Activated T-cell treated with anti-CD3 and anti-CD28 coated beads, Interleukin-2, amount 50 U/mL, for 24 hours (primary cell): ENCODE data around the gene CD33.

Source experiments
- DNase-seq: peaks from one replicate; pipeline ENCODE4 v3.0.0-alpha.2; 2020
- H3K27ac Mint-ChIP-seq: 2 replicates; pipeline ENCODE4 v1.8.0; 2020; ENCODE audit warnings: mild to moderate bottlenecking, mixed read lengths
- H3K27me3 Mint-ChIP-seq: 2 replicates; pipeline ENCODE4 v1.8.0; 2020; ENCODE audit warnings: mixed read lengths
- H3K36me3 Mint-ChIP-seq: 2 replicates; pipeline ENCODE4 v1.8.0; 2020; ENCODE audit warnings: low read depth, mixed read lengths
- H3K4me1 Mint-ChIP-seq: 2 replicates; pipeline ENCODE4 v1.8.0; 2020; ENCODE audit warnings: low read depth, mixed read lengths
- H3K4me3 Mint-ChIP-seq: 2 replicates; pipeline ENCODE4 v1.8.0; 2020; ENCODE audit warnings: mild to moderate bottlenecking, moderate library complexity, mixed read lengths
- H3K9me3 Mint-ChIP-seq: 2 replicates; pipeline ENCODE4 v1.8.0; 2020; ENCODE audit warnings: mixed read lengths

CD33 gene

DNA sequence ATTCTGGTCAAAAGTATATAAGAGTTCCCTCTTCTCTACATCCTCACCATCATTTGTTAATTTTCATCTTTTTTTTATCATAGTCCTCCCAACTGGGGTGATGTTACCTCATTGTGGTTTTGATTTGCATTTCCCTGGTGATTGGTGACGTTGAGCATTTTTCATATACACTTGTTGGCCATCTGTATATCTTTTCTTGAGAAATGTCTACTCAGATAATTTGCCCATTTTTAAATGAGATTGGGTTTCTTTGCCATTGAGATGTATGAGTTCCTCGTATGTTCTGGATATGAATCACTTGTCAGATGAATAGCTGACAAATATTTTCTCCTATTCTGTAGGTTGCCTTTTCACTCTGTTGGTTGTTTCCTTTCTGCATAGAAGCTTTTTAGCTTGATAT is 2.4 kb downstream of the CD33 start:
- H3K4me1 Mint-ChIP-seq = peaks cover 2% of the 10 kb centered on the region
- no peaks in the 10 kb centered on the region for H3K9me3 Mint-ChIP-seq
- DNase-seq = no peak
- no peaks in the 10 kb centered on the region for H3K36me3 Mint-ChIP-seq
- peaks cover 77% of the 10 kb centered on the region for H3K27me3 Mint-ChIP-seq
- no peak overlapping the region for H3K27ac Mint-ChIP-seq
- no peak overlapping the region for H3K4me3 Mint-ChIP-seq

DNA sequence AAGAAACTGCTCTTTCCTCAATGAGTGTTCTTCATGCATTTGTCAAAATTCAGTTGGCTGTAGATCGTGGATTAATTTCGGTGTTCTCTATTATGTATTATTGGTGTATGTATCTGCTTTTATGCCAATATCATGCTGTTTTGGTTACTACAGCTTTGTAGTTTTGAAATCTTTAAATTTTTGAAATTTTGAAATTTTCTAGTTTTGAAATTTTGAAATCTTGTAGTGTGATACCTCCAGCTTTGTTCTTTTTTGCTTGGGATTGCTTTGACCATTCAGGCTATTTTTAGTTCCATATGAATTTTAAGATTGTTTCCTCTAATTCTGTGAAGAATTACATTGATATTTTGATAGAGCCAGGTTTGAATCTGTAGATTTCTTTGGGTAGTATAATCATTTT is 3.1 kb downstream of the CD33 start:
- no peak for DNase-seq
- peaks cover 2% of the 10 kb centered on the region for H3K4me1 Mint-ChIP-seq
- H3K27me3 Mint-ChIP-seq = peaks cover 77% of the 10 kb centered on the region

DNA sequence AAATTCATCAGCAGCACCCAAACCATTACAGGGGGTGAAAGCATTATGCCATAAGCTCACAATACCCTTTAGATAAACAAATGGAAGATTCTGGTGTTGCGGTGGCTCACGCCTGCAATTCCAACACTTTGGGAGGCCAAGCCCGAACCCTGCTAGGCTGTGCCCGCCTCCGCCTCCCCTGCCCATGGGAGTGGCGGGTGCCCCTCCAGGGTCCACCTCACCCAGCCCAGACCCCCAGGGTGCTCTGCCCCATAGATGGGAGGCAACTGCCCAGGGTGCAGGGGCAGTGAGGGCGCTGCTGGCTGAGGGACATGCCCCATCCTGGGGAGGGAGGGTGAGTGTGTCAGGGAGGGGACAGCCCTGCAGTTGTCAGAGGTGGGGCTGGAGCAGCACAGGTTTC is 16.0 kb downstream of the CD33 start:
- Mint-ChIP-seq H3K27ac (no peak overlapping the region), H3K4me1 (peaks cover 4% of the 10 kb centered on the region), H3K27me3 (peaks cover 19% of the 10 kb centered on the region), H3K4me3 (no peak overlapping the region), H3K9me3 (no peaks in the 10 kb centered on the region), H3K36me3 (no peaks in the 10 kb centered on the region)
- DNase-seq = no peak

More for the DNA sequence above, 3.1 kb downstream of the CD33 start:
- H3K27ac Mint-ChIP-seq = no peak overlapping the region
- no peaks in the 10 kb centered on the region for H3K9me3 Mint-ChIP-seq
- no peak overlapping the region for H3K4me3 Mint-ChIP-seq
- H3K36me3 Mint-ChIP-seq = no peaks in the 10 kb centered on the region

DNA sequence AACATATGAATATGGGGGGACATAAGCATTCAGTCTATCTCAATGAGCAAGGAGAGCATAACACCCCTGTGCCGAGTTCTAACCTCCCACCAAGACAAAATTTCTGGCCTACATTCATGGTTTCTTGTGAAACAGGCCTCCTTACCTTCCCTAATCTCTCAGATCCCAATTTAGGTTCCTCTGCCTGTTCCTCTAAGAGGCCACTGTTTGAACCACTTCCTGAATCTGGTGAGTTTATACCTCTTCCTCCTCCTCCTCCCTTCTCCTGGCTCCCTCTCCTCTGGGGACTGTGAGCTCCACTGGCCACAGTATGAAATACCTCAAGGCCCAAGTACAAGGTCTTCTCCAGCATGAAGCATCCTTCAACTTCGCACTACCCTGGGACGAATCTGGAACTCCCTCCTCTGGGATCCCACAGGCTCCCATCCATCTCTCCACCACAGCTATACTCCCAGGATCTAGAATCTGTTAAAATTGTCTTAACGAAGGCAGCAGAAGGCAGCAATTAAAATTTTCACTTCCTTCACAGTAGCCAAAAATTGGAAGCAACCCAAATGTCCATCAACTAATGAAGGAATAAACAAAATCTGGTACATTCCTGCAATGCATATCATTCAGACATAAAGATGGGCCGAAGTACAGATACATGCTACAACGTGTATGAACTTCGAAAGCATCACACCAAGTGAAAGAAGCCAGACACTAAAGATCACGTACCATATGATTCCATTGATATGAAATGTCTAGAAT is 18.2 kb downstream of the CD33 start:
- Mint-ChIP-seq H3K4me3 (no peak overlapping the region), H3K27ac (no peak overlapping the region), H3K9me3 (no peaks in the 10 kb centered on the region), H3K27me3 (peaks cover 19% of the 10 kb centered on the region), H3K36me3 (no peaks in the 10 kb centered on the region), H3K4me1 (peaks cover 9% of the 10 kb centered on the region)
- no peak for DNase-seq

DNA sequence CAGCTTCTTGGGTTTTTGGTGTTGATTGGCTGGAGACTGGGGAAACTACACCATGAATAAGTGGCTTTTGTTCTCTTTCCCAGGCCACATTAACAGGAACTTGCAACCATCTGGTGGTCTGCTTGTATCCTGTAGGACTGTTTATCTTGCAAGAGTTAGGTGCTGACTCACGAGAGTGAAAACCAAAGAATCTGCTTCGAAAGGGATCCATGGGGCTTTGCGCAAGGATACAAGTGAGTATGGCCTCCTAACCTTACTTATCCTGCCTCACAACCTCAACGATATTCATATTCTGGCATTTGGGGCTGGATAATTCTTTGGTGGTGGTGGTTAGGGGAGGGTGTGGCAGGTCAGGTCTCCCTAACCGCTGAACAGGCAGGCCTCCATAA is 21.3 kb downstream of the CD33 start:
- DNase-seq = no peak
- Mint-ChIP-seq H3K27ac (no peak overlapping the region), H3K4me3 (no peak overlapping the region), H3K36me3 (no peaks in the 10 kb centered on the region), H3K9me3 (no peaks in the 10 kb centered on the region), H3K27me3 (peaks cover 13% of the 10 kb centered on the region), H3K4me1 (peaks cover 9% of the 10 kb centered on the region)

DNA sequence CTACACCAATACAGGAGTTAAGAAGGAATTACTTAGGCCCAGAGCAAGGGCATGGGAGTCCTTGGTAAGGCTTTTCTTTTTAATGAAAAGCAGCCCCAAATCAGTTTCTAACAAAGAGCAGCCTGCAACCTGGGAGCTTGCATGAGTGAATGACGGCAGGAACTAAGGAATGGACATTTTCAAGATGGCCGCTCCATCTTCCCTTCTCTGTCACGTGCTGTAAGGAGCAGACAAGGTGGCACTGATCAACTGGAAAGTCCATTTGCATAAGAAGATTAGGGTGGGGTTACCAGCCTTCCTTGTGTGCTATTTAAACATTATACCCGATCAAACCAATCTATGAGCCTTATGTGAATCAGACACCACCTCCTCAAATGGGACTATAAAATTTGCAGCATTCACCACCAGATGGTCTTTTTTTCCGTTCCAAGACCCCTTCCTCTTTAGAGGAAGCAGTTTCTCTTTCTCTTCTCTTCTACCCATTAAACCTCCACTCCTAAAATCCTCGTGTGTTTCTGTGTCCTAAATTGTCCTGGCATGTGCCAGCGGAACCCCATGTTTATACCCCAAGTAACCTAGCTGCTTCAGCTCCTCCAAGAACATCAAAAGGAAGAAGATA is 23.2 kb downstream of the CD33 start:
- H3K27me3 Mint-ChIP-seq = peaks cover 13% of the 10 kb centered on the region

DNA sequence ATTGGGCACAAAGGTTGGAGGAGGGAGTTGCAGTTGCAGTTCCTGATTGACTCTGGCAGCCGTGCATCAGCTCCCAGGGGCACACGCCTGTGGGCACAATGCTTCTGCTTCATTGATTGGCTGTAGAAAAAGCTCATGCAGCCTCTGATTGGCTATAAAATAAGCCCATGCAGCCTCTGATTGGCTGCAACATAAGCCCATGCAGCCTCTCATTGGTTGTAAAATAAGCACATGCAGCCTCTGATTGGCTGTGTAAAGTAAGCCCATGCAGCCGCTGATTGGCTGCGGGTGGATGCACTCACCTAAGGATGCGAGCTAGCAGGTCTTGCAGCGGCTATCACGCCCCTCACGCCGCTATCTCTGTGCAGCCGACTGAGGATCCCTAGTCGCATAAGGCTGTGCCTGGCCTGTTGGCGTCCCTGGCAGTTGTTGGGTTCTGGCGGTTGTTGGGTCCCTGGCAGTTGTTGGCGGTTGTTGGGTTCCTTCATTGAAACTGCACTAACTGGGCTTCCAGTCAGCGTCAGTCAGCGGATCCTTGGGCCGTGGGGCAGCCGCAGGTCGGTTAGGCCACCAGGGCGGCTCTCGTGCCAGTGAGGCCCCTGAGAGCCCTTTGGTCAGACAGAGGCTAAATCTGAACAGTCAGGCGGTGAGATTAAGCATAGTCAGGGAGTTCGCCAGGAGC is 26.0 kb downstream of the CD33 start, which contains the start of gene SIGLECL1:
TSS of gene SIGLECL1 (plus strand) at position 295 of the 682 bp plus-strand sequence. CDS start 12,993 bp downstream, outside the sequence.
- Mint-ChIP-seq H3K36me3 (no peaks in the 10 kb centered on the region), H3K27ac (no peak within 1 kb of the TSS), H3K4me1 (peaks cover 12% of the 10 kb centered on the region), H3K27me3 (peaks cover 4% of the 10 kb centered on the region), H3K4me3 (no peak within 1 kb of the TSS), H3K9me3 (no peaks in the 10 kb centered on the region)
- DNase-seq = no peak

More for the DNA sequence above, 23.2 kb downstream of the CD33 start:
- Mint-ChIP-seq H3K36me3 (no peaks in the 10 kb centered on the region), H3K4me3 (no peak overlapping the region), H3K4me1 (peaks cover 10% of the 10 kb centered on the region), H3K9me3 (no peaks in the 10 kb centered on the region), H3K27ac (no peak overlapping the region)
- no peak for DNase-seq

DNA sequence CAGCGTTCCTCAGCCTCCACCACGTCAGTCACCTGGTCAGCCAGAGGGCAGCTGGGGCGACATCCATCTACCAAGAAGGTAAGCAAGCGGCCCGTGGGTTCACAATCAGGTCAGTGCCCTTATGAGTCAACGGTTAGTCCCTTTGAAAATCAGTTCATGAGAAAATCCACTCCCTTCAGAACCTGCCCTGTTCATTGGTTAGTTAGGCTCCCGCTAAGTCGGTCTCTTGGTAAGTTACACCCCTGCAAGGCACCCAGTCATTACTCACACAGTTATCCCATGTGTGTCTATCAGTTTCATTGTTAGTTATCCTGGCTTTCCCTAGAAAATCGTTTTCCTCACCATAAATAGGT is 26.6 kb downstream of the CD33 start:
- Mint-ChIP-seq H3K27me3 (peaks cover 4% of the 10 kb centered on the region), H3K9me3 (no peaks in the 10 kb centered on the region), H3K36me3 (no peaks in the 10 kb centered on the region), H3K27ac (no peak overlapping the region), H3K4me3 (no peak overlapping the region), H3K4me1 (peaks cover 13% of the 10 kb centered on the region)
- no peak for DNase-seq

DNA sequence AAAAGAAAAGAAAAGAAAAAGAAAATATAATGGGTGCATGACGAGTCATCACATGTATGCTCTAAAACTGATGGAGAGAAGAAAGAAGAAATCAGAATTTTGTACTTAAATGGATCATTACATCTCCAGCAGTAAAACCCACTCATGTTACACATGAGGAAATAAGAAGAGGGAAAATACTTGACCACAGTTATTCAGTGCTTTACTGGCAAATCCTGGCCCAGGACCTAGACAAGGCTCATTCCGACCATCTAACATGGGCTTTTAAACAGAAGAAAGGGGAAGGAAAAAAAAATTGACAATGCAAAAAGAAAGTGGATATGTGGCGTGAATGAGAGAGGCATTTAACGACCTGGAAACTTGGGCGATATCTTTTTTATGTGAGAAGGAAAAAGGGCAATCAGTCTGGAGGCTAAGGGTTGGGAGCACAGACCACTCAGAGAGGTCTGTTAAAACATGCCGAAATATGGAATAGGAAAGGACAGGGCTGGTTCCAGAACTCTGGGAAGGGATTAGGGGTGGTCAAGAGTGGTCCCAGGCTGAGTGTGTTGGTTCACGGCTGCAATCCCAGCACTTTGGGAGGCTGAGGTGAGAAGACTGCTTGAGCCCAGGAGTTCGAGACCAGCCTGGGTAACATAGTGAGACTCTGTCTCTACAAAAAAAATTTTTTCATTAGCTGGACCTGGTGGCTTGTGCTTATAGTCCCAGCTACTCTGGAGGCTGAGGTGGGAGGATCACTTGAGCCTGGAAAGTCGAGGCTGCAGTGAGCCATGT is 27.6 kb downstream of the CD33 start:
- no peak overlapping the region for H3K4me3 Mint-ChIP-seq
- no peak for DNase-seq
- H3K36me3 Mint-ChIP-seq = no peaks in the 10 kb centered on the region
- H3K27me3 Mint-ChIP-seq = peaks cover 6% of the 10 kb centered on the region
- H3K9me3 Mint-ChIP-seq = no peaks in the 10 kb centered on the region
- H3K4me1 Mint-ChIP-seq = peaks cover 13% of the 10 kb centered on the region
- no peak overlapping the region for H3K27ac Mint-ChIP-seq

DNA sequence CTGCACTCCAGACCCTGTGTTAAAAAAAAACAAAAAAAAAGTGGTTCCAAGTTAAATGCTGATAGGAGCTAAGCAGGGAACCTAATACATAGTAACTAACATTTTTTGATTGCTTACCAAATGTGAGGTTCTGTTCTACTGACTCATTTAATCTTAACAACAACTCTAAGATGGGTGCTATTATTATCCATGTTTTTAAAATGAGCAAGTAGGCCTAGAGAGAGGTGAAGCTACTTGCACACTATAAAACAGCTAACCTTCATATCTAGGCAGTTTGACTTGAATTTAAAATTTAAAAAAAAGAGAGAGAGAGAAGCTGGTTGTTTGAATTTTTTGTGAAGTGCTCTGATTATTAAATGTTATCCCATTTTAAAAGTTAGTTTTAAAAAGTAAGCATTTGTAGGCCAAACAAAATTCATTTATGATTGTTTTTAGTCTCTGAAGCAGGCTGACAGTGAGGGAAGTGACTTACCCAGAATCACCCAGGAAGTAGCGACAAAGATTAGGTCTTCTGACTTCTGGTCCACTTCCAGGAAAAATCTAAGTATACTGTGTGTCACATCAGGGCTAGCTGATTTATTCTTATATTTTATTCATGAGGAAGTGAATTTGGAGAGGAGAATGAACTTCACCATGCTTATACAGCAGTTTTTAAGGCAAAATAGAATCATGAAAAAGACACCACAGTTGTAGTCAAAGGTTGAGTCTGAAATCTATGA is 28.4 kb downstream of the CD33 start:
- H3K4me1 Mint-ChIP-seq = peaks cover 17% of the 10 kb centered on the region
- H3K4me3 Mint-ChIP-seq = no peak overlapping the region
- H3K27ac Mint-ChIP-seq = no peak overlapping the region
- H3K9me3 Mint-ChIP-seq = no peaks in the 10 kb centered on the region
- no peaks in the 10 kb centered on the region for H3K36me3 Mint-ChIP-seq
- DNase-seq = no peak
- H3K27me3 Mint-ChIP-seq = peaks cover 10% of the 10 kb centered on the region

DNA sequence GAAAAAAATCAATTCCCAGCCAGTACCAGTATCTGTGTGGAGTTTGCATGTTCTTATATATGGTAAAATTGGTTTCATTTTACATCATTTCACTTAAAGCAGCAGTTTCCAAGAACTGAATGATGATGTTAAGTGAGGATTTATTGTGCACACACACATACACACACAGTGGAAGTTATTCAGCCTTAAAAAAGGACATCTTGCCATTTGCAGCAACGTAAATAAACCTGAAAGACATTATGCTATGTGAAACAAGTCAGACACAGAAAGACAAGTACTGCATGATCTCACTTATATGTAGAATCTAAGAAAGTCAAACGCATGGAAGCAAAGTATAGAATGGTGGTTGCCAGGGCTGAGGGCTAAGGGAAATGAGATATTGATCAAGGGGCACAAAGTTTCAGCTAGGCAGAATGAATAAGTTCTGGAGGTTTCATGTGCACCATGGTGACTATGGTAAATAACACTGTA is 31.3 kb downstream of the CD33 start:
- no peak overlapping the region for H3K27ac Mint-ChIP-seq
- no peaks in the 10 kb centered on the region for H3K36me3 Mint-ChIP-seq
- peaks cover 20% of the 10 kb centered on the region for H3K4me1 Mint-ChIP-seq

DNA sequence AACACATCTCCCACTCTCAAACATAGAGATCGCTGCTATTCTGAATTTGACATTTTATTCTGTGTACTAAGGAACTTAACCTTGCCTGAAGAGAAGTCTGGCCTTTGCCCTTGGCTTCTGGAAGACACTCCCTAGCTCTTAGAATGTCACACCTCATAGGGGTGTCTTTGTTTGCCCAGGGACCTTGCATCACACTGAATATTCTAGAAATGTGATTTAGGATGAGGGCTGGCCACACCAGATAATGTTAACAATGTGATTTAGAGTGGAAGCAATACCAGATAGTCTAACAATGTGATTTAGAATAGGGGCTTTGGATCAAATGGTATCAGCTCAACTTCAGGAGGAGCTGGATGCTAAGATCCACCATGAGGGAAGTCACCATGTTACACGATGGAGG is 32.6 kb downstream of the CD33 start:
- H3K36me3 Mint-ChIP-seq = no peaks in the 10 kb centered on the region
- peaks cover 20% of the 10 kb centered on the region for H3K4me1 Mint-ChIP-seq
- H3K4me3 Mint-ChIP-seq = no peak overlapping the region

More for the DNA sequence above, 31.3 kb downstream of the CD33 start:
- no peak for DNase-seq
- Mint-ChIP-seq H3K9me3 (no peaks in the 10 kb centered on the region), H3K27me3 (peaks cover 22% of the 10 kb centered on the region), H3K4me3 (no peak overlapping the region)

DNA sequence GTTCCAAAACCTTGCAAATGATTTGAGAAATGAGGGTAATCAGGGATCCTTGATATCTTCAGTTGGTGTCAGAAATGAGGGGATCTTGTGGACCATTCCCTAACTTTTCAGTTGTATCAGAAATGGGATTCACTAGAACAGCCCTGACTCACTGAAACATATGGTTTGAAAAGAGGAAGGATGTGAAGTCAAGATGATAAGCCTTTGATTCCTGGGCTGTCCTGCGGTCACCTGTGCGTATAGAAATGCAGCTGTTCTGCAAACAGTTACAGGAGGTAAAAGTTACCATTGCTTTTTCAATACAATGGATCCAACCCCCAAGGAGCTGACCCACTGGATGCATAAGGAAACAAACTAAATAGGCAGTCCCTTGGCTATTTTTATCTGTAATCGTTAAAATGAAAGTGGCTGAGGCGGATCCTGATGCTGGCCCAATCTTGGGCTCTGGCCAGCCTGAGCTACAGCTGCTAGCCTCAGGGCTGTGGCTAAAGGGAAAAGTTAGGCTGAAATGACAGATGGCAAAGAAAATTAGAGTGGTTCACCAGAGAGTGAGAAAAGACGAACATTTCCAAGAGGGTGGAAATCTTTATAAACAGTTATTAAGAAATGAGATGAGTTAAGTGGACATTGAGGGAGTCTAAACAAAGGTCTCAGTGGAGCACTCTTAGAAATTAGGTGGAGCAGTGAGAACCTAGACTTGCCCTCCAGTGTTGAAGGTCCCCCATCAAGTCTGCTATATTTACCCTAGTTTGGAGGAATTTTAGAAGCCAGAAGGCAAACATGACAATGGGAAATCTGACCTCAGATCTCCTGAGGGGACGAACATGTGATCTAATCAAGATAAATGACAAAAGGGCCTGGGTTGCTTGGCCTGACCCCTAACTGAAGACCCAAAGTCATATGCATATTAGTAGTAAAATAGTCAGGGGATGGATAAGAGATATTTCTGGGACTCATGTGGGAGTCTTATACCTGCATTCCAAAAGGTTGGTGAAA is 33.6 kb downstream of the CD33 start:
- Mint-ChIP-seq H3K4me3 (no peak overlapping the region), H3K27ac (no peak overlapping the region), H3K27me3 (peaks cover 34% of the 10 kb centered on the region), H3K36me3 (no peaks in the 10 kb centered on the region), H3K4me1 (peaks cover 15% of the 10 kb centered on the region), H3K9me3 (no peaks in the 10 kb centered on the region)
- DNase-seq = no peak

More for the DNA sequence above, 32.6 kb downstream of the CD33 start:
- no peaks in the 10 kb centered on the region for H3K9me3 Mint-ChIP-seq
- peaks cover 29% of the 10 kb centered on the region for H3K27me3 Mint-ChIP-seq
- DNase-seq = no peak
- no peak overlapping the region for H3K27ac Mint-ChIP-seq
